GM18519 (cell line): ENCODE measurements around the gene LAS1L.
"Not testable (repeated sequence)": the region's sequence is repeated elsewhere in the genome, so short reads cannot be mapped to it uniquely, and the experiment has no call there.

Experiments
- ATAC-seq: cut with Tn5 transposase; IDR thresholded peaks from one replicate; pipeline ENCODE4 v1.9.1; 2021; ENCODE audit warnings: mild to moderate bottlenecking, moderate library complexity; ENCODE audit not compliant: unreplicated experiment, low FRiP score

LAS1L gene

GRCh38 chrX:65518980-65519379, 15.6 kb downstream of the LAS1L start:
- ATAC-seq, result not testable (repeated sequence)

GRCh38 chrX:65517923-65518322, 16.7 kb downstream of the LAS1L start:
- no peak for ATAC-seq

- no peak for ATAC-seq
Measured at GRCh38 chrX:65516756-65517155, 17.8 kb downstream of the LAS1L start.

- ATAC-seq, result no peak
Measured at GRCh38 chrX:65513610-65514009, 21.0 kb downstream of the LAS1L start.

- ATAC-seq, result no peak
Measured at GRCh38 chrX:65509400-65509799, 25.2 kb downstream of the LAS1L start.

- ATAC-seq, result no peak
Measured at GRCh38 chrX:65508851-65509250, 25.7 kb downstream of the LAS1L start.

- ATAC-seq, result no peak
Measured at GRCh38 chrX:65502618-65503017, 32.0 kb downstream of the LAS1L start.

- ATAC-seq, result no peak
Measured at GRCh38 chrX:65493431-65493830, 41.2 kb downstream of the LAS1L start.

GRCh38 chrX:65491620-65492019, 43.0 kb downstream of the LAS1L start:
- ATAC-seq, result no peak

GRCh38 chrX:65488495-65488894, 46.1 kb downstream of the LAS1L start:
- ATAC-seq, result no peak

- no peak for ATAC-seq
Measured at GRCh38 chrX:65480960-65481359, 53.6 kb downstream of the LAS1L start.

GRCh38 chrX:65479102-65479501, 55.5 kb downstream of the LAS1L start:
- ATAC-seq, result not testable (repeated sequence)

- ATAC-seq, result no peak
Measured at GRCh38 chrX:65476564-65476963, 58.0 kb downstream of the LAS1L start.

GRCh38 chrX:65463550-65463949, 71.0 kb downstream of the LAS1L start:
- ATAC-seq, result no peak
